H1 (cell line): ENCODE results near the gene CRB2. TPM values are rescaled to one million over a fixed set of nuclear protein-coding genes. Genes with fewer than 3 reads are reported as not detected.
A peak's percentile ranks its signal among the peaks of the same experiment; 100 is the strongest.

ENCODE experiments used
- CTCF ChIA-PET: fragments of 300-600 bp; sonication (Branson Sonifier 250); formaldehyde crosslinking; loops from one replicate; lab custom pipeline; 2021; ENCODE audit not compliant: partially characterized antibody; lab: Charles Lee
- POLR2A ChIA-PET: fragments of 300-600 bp; sonication (Branson Sonifier 250); formaldehyde crosslinking; loops from one replicate; lab custom pipeline; 2021; ENCODE audit warnings: inconsistent platforms; ENCODE audit not compliant: partially characterized antibody; lab: Charles Lee
- DNase-seq, 2 experiments: peaks; one replicate each; pipeline versions ENCODE4 v3.0.0 to v3.0.0-alpha.2; 2010 to 2022; ENCODE audit warnings: low spot score in 2 of 2, low read depth in 1 of 2, mixed read lengths in 1 of 2
- FAIRE-seq: peaks from 2 replicates; lab custom pipeline; 2011; peaks lifted over from hg19 to GRCh38; lab: Jason Lieb, UNC
- H2AFZ ChIP-seq: 2 replicates; pipeline ENCODE4 v1.8.1; 2012; ENCODE audit warnings: low read length, inconsistent platforms
- H2AK5ac ChIP-seq: 2 replicates; pipeline ENCODE4 v1.6.1; 2013; ENCODE audit warnings: low read depth, low read length
- H2BK120ac ChIP-seq: replicated peaks from 2 replicates; pipeline ENCODE3; 2013; ENCODE audit warnings: low read depth, low read length, inconsistent platforms
- H2BK12ac ChIP-seq: 2 replicates; pipeline ENCODE4 v1.6.1; 2013; ENCODE audit warnings: low read depth, low read length
- H2BK15ac ChIP-seq: 2 replicates; pipeline ENCODE4 v1.6.1; 2013; ENCODE audit warnings: low read length
- H2BK20ac ChIP-seq: 2 replicates; pipeline ENCODE4 v1.6.1; 2013; ENCODE audit warnings: low read length
- H2BK5ac ChIP-seq: 2 replicates; pipeline ENCODE4 v1.6.1; 2013; ENCODE audit warnings: low read depth, low read length
- H3K14ac ChIP-seq: 2 replicates; pipeline ENCODE4 v1.6.1; 2013; ENCODE audit warnings: inconsistent platforms; ENCODE audit not compliant: insufficient read length
- H3K18ac ChIP-seq: 2 replicates; pipeline ENCODE4 v1.6.1; 2013; ENCODE audit warnings: low read length; ENCODE audit errors: extremely low read depth
- H3K23ac ChIP-seq: 2 replicates; pipeline ENCODE4 v1.6.1; 2013; ENCODE audit warnings: inconsistent platforms; ENCODE audit not compliant: insufficient read length
- H3K23me2 ChIP-seq: 2 replicates; pipeline ENCODE4 v1.6.1; 2013; ENCODE audit warnings: low read depth, low read length
- H3K27ac ChIP-seq: 2 replicates; pipeline ENCODE4 v1.6.1; 2011; ENCODE audit warnings: low read depth, low read length, inconsistent platforms
- H3K27me3 ChIP-seq, 4 experiments: replicated peaks in 1 of 4; 1 replicate in 1 of 4; 2 replicates in 3 of 4; pipeline versions ENCODE4 v1.6.1 to v1.8.1; 2011 to 2013; ENCODE audit warnings: low read length in 3 of 4, mild to moderate bottlenecking in 3 of 4, inconsistent platforms in 2 of 4, mixed read lengths in 2 of 4, moderate library complexity in 1 of 4; ENCODE audit not compliant: control insufficient read depth in 3 of 4, insufficient read depth in 3 of 4; ENCODE audit errors: extremely low read depth in 1 of 4
- H3K36me3 ChIP-seq, 4 experiments: 2 replicates each; pipeline versions ENCODE4 v1.6.1 to v1.8.1; 2011 to 2013; ENCODE audit warnings: mild to moderate bottlenecking in 4 of 4, low read length in 3 of 4, moderate library complexity in 2 of 4, control low read depth in 1 of 4, inconsistent platforms in 1 of 4; ENCODE audit not compliant: insufficient read depth in 4 of 4, control insufficient read depth in 2 of 4
- H3K4ac ChIP-seq: replicated peaks from 2 replicates; pipeline ENCODE3; 2013; ENCODE audit warnings: low read length, low read depth, mixed read lengths, inconsistent platforms; ENCODE audit not compliant: insufficient read length
- H3K4me1 ChIP-seq, 4 experiments: replicated peaks in 1 of 4; 1 replicate in 1 of 4; 2 replicates in 3 of 4; pipeline versions ENCODE4 v1.6.1 to v1.8.1; 2011 to 2013; ENCODE audit warnings: low read length in 3 of 4, inconsistent platforms in 2 of 4, mixed read lengths in 1 of 4; ENCODE audit not compliant: insufficient read depth in 4 of 4, control insufficient read depth in 3 of 4
- H3K4me2 ChIP-seq, 2 experiments: 2 replicates each; pipeline versions ENCODE4 v1.6.1 to v1.8.1; 2011 to 2013; ENCODE audit warnings: low read depth in 2 of 2, low read length in 2 of 2, control low read depth in 1 of 2, inconsistent platforms in 1 of 2, mild to moderate bottlenecking in 1 of 2; ENCODE audit not compliant: insufficient read depth in 1 of 2
- H3K4me3 ChIP-seq, 4 experiments: fragments of 200-600, 300-600 bp in 1 of 4; sonication (generic), shearing (Covaris generic), sonication (Bioruptor Twin) in 1 of 4; 2 replicates each; pipeline versions ENCODE4 v1.5.1 to v1.8.1; 2011 to 2016; ENCODE audit warnings: low read length in 4 of 4, low read depth in 3 of 4, control low read depth in 2 of 4, inconsistent platforms in 2 of 4, mild to moderate bottlenecking in 2 of 4, mixed read lengths in 1 of 4, moderate library complexity in 1 of 4; ENCODE audit not compliant: insufficient read depth in 2 of 4; ENCODE audit errors: extremely low read depth in 1 of 4
- H3K56ac ChIP-seq: replicated peaks from 2 replicates; pipeline ENCODE3; 2013; ENCODE audit warnings: low read depth, mild to moderate bottlenecking, mixed read lengths, low read length, inconsistent platforms; ENCODE audit not compliant: insufficient read length
- H3K79me1 ChIP-seq: 2 replicates; pipeline ENCODE4 v1.6.1; 2013; ENCODE audit warnings: low read depth, low read length, control low read depth
- H3K79me2 ChIP-seq, 2 experiments: 2 replicates each; pipeline versions ENCODE4 v1.6.1 to v1.8.1; 2012 to 2013; ENCODE audit warnings: low read length in 2 of 2, mild to moderate bottlenecking in 2 of 2, inconsistent platforms in 1 of 2; ENCODE audit not compliant: insufficient read depth in 2 of 2, control insufficient read depth in 1 of 2
- H3K9ac ChIP-seq, 4 experiments: replicated peaks in 1 of 4; 1 replicate in 1 of 4; 2 replicates in 3 of 4; pipeline versions ENCODE4 v1.6.1 to v1.8.1; 2011 to 2013; ENCODE audit warnings: low read depth in 3 of 4, low read length in 3 of 4, control low read depth in 2 of 4, mild to moderate bottlenecking in 2 of 4, moderate library complexity in 2 of 4, inconsistent platforms in 1 of 4; ENCODE audit errors: extremely low read depth in 1 of 4
- H3K9me3 ChIP-seq, 2 experiments: 2 replicates each; pipeline versions ENCODE4 v1.6.1 to v1.8.1; 2012 to 2013; ENCODE audit warnings: mild to moderate bottlenecking in 2 of 2, moderate library complexity in 2 of 2, control low read depth in 1 of 2, inconsistent platforms in 1 of 2, low read depth in 1 of 2, low read length in 1 of 2, mixed read lengths in 1 of 2; ENCODE audit not compliant: insufficient read depth in 2 of 2
- H4K20me1 ChIP-seq, 2 experiments: replicated peaks in 1 of 2; 2 replicates each; pipeline versions ENCODE3 to v1.8.1; 2011 to 2013; ENCODE audit warnings: inconsistent platforms in 2 of 2, low read length in 2 of 2, mild to moderate bottlenecking in 1 of 2; ENCODE audit not compliant: insufficient read depth in 2 of 2, control insufficient read depth in 1 of 2
- H4K5ac ChIP-seq: 2 replicates; pipeline ENCODE4 v1.6.1; 2013; ENCODE audit warnings: low read length, low read depth, mixed read lengths, inconsistent platforms; ENCODE audit not compliant: insufficient read length
- H4K8ac ChIP-seq: 2 replicates; pipeline ENCODE4 v1.8.0; 2013; ENCODE audit warnings: mild to moderate bottlenecking, moderate library complexity, low read length, inconsistent platforms; ENCODE audit not compliant: insufficient read depth; ENCODE audit errors: extremely low read depth
- H4K91ac ChIP-seq: replicated peaks from 2 replicates; pipeline ENCODE3; 2013; ENCODE audit warnings: low read length, mixed read lengths, inconsistent platforms; ENCODE audit not compliant: insufficient read length
- BCL11A ChIP-seq, 2 experiments: IDR thresholded peaks; one replicate each; pipeline ENCODE4 v1.6.1; 2011; ENCODE audit warnings: low read depth in 2 of 2, low read length in 2 of 2, mild to moderate bottlenecking in 2 of 2
- CEBPB ChIP-seq: IDR thresholded peaks from 2 replicates; pipeline ENCODE4 v1.6.1; 2012; ENCODE audit warnings: low read depth, low read length
- CHD1 ChIP-seq: IDR thresholded peaks from 2 replicates; pipeline ENCODE4 v1.6.1; 2012; ENCODE audit warnings: low read depth, low read length, improper control_type of control experiment
- CREB1 ChIP-seq: IDR thresholded peaks from 2 replicates; pipeline ENCODE4 v1.6.1; 2012; ENCODE audit warnings: inconsistent platforms
- EP300 ChIP-seq, 2 experiments: IDR thresholded peaks; 1 replicate in 1 of 2; 2 replicates in 1 of 2; pipeline ENCODE4 v1.6.1; 2011 to 2012; ENCODE audit warnings: low read depth in 2 of 2, low read length in 2 of 2, mild to moderate bottlenecking in 2 of 2, borderline replicate concordance in 1 of 2, inconsistent platforms in 1 of 2, moderate library complexity in 1 of 2
- HDAC2 ChIP-seq, 2 experiments: fragments of 300-600 bp in 1 of 2; sonication (generic) in 1 of 2; IDR thresholded peaks; 2 replicates each; pipeline ENCODE4 v1.6.1; 2011 to 2012; ENCODE audit warnings: low read depth in 2 of 2, low read length in 2 of 2, mild to moderate bottlenecking in 2 of 2, moderate library complexity in 2 of 2, borderline replicate concordance in 1 of 2, inconsistent platforms in 1 of 2
- KDM4A ChIP-seq: IDR thresholded peaks from one replicate; pipeline ENCODE4 v1.7.1; 2012; ENCODE audit warnings: low read depth, mild to moderate bottlenecking, moderate library complexity, low read length, inconsistent platforms; ENCODE audit not compliant: severe bottlenecking
- MAFK ChIP-seq: IDR thresholded peaks from 2 replicates; pipeline ENCODE4 v1.6.1; 2012; ENCODE audit warnings: low read depth, mild to moderate bottlenecking, improper control_type of control experiment, low read length
- SP4 ChIP-seq: IDR thresholded peaks from 2 replicates; pipeline ENCODE4 v1.6.1; 2012; ENCODE audit warnings: low read length, inconsistent platforms
- WGBS, 2 experiments: shearing (Covaris generic) in 1 of 2; methylation state at CpG; one replicate each; pipeline versions ENCODE4 v1.1.6 to v1.1.7; 2013 to 2015; ENCODE audit warnings: low lambda C conversion rate in 2 of 2, mixed read lengths in 2 of 2, inconsistent platforms in 1 of 2, low coverage in 1 of 2, missing lambda C conversion rate in 1 of 2; ENCODE audit not compliant: insufficient replicate concordance in 2 of 2, insufficient coverage in 1 of 2, insufficient read length in 1 of 2; ENCODE audit errors: extremely low coverage in 1 of 2, missing lambda C conversion rate in 1 of 2; 5-methylcytosine and 5-hydroxymethylcytosine counted together
- polyA plus RNA-seq, 7 experiments: library from polyadenylated mRNA; depleted of rRNA in 3 of 7; stranded (reverse) in 5 of 7; unstranded in 2 of 7; fragments of >200 nt in 5 of 7; fragments of 200-250 nt in 2 of 7; gene quantifications; 1 replicate in 5 of 7; 2 replicates in 1 of 7; 4 replicates in 1 of 7; pipeline versions ENCODE4 v1.2.1 to v1.2.3, GENCODE V29; 2011 to 2013; ENCODE audit warnings: missing spikeins in 2 of 7, mixed read lengths in 2 of 7
- total RNA-seq: library from RNA; stranded (reverse); fragmentation: NEBNext Ultra II Directional; extraction: Animal tissue kit (Norgen Biotek cat#: 25700); gene quantifications from 2 replicates; pipeline ENCODE4 v1.2.1, GENCODE V29; 2021
- TF ChIP-seq, protein P1 (sequence below), 3 experiments: IDR thresholded peaks; 1 replicate in 2 of 3; 2 replicates in 1 of 3; pipeline versions ENCODE4 v1.5.1 to v1.6.1; 2011; ENCODE audit warnings: low read length in 3 of 3, mild to moderate bottlenecking in 3 of 3, inconsistent platforms in 2 of 3, low read depth in 1 of 3, moderate library complexity in 1 of 3; ENCODE audit not compliant: insufficient read depth in 1 of 3; ENCODE audit errors: control extremely low read depth in 1 of 3

CRB2 gene
- total and polyA plus RNA-seq, 2 of the 8 experiments (the other 6 are each of a cell fraction or from before 2014, with no cell fraction given) = 4.0 to 8.4 TPM

DNA sequence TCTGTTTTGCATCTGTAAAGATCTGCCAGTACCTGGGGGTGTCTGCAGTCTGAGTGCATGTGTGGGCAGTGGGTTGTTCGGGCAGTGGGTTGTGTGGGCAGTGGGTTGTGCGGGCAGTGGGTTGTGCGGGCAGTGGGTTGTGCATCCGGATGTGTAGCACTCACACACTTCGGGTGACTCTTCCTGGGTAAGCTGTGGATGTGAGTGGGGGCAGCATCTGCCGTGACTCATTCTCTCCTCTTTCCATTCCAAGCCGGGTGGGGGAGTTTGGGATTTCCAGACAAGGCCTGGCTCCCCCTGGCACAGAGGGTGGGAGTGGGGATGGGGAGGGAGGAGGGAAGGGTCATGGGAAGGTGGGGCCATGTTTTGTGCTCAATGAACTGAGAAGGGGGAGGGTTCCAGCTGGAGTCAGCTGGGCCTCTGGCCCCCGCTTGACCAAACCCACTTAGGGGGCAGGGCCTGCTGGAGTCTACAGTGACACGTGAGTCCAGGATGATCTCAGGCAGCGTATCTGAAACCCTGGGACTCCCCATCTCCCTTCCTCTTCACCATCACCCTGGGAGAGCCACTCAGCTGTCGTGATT lies 8.3 kb downstream of the CRB2 start:
- Histone ChIP-seq H3K79me1 (no peaks in the 10 kb centered on the region), H2BK5ac (no peak overlapping the region), H3K4me1 (peaks cover 7 to 40% (median 26%) of the 10 kb centered on the region in 4 experiments), H4K91ac (no peak overlapping the region), H2AFZ (no peak overlapping the region), H3K4me3 (no peak overlapping the region), H3K23me2 (no peaks in the 10 kb centered on the region), H3K79me2 (no peaks in the 10 kb centered on the region), H3K36me3 (no peaks in the 10 kb centered on the region), H2AK5ac (no peak overlapping the region), H3K27me3 (peaks cover 0 to 3% (median 0%) of the 10 kb centered on the region in 4 experiments; a peak in 2 of 7 replicates), H2BK120ac (no peak overlapping the region), H2BK20ac (no peak overlapping the region), H2BK12ac (no peak overlapping the region), H3K18ac (no peak overlapping the region), H3K27ac (no peak overlapping the region), H3K4me2 (no peak overlapping the region), H3K4ac (no peak overlapping the region), H3K9ac (no peak overlapping the region), H3K23ac (no peak overlapping the region), H4K8ac (0 out of 2 replicates have a peak overlapping the region, but pooled peaks have one; percentile 28), H3K9me3 (no peaks in the 10 kb centered on the region), H3K14ac (no peak overlapping the region), H3K56ac (no peak overlapping the region), H2BK15ac (no peak overlapping the region), H4K5ac (no peak overlapping the region), H4K20me1 (peaks cover 0 to 6% of the 10 kb centered on the region in 2 experiments)
- DNase-seq (no peak), FAIRE-seq (no peak)
- WGBS, 2 experiments = 85% methylated on average over 10 of the region's 11 CpGs; no CpG with 5 or more reads in 1 of the 2 experiments
- ChIA-PET POLR2A (interaction anchor here (0.7 to 2.8 kb wide), 3 partner anchors 8 to 24 kb away, joined by 3 to 7 read pairs (median 3); partner anchors contain the start of gene CRB2), CTCF (interaction anchor here (3.3 to 22.0 kb wide), 3 partner anchors 10 to 24 kb away, joined by 15 to 668 read pairs (median 44); partner anchors contain the start of gene CRB2)
- TF ChIP-seq, protein P1, sequence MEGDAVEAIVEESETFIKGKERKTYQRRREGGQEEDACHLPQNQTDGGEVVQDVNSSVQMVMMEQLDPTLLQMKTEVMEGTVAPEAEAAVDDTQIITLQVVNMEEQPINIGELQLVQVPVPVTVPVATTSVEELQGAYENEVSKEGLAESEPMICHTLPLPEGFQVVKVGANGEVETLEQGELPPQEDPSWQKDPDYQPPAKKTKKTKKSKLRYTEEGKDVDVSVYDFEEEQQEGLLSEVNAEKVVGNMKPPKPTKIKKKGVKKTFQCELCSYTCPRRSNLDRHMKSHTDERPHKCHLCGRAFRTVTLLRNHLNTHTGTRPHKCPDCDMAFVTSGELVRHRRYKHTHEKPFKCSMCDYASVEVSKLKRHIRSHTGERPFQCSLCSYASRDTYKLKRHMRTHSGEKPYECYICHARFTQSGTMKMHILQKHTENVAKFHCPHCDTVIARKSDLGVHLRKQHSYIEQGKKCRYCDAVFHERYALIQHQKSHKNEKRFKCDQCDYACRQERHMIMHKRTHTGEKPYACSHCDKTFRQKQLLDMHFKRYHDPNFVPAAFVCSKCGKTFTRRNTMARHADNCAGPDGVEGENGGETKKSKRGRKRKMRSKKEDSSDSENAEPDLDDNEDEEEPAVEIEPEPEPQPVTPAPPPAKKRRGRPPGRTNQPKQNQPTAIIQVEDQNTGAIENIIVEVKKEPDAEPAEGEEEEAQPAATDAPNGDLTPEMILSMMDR (IDR thresholded peaks at IDR 0.05; ENCODE audit: control extremely low read depth in 1 of 3, insufficient read depth in 1 of 3, low read depth in 1 of 3, low read length in 3 of 3) = no peak
- no peak for TF ChIP-seq CREB1
- no peak for TF ChIP-seq CHD1
- no peak for TF ChIP-seq EP300 (IDR thresholded peaks at IDR 0.05; ENCODE audit: borderline replicate concordance in 1 of 2, low read depth in 2 of 2, low read length in 2 of 2)
- no peak for TF ChIP-seq SP4
- TF ChIP-seq MAFK = no peak
- TF ChIP-seq CEBPB = no peak
- TF ChIP-seq HDAC2 (IDR thresholded peaks at IDR 0.05; ENCODE audit: borderline replicate concordance in 1 of 2, low read depth in 2 of 2, low read length in 2 of 2) = no peak
- TF ChIP-seq KDM4A = no peak
- no peak for TF ChIP-seq BCL11A (IDR thresholded peaks at IDR 0.05; ENCODE audit: low read depth in 2 of 2, low read length in 2 of 2)
